HEK293 (cell line): ENCODE results near the gene E2F1.

Source experiments
- CTCF ChIA-PET: fragments of 350-600 bp; formaldehyde crosslinking; extraction: SDS; loops from one replicate; lab custom pipeline; 2021; ENCODE audit warnings: antibody characterized with exemption; lab: Yijun Ruan, JAX
- POLR2A ChIA-PET: fragments of 300-600 bp; formaldehyde crosslinking; extraction: SDS; loops from one replicate; lab custom pipeline; 2020; ENCODE audit warnings: antibody characterized with exemption, inconsistent platforms; lab: Yijun Ruan, JAX
- H3K27ac ChIP-seq: fragments of 200-500 bp; sonication (Bioruptor generic); 2 replicates; pipeline ENCODE4 v1.5.1; 2014; ENCODE audit warnings: low read depth, low read length, control low read depth, inconsistent platforms; ENCODE audit errors: extremely low read depth
- H3K36me3 ChIP-seq, 2 experiments: fragments of 200-500 bp in 1 of 2; sonication (Bioruptor generic) in 1 of 2; 1 replicate in 1 of 2; 2 replicates in 1 of 2; pipeline ENCODE4 v1.5.1; 2014 to 2017; ENCODE audit warnings: inconsistent platforms in 2 of 2, low read length in 2 of 2; ENCODE audit not compliant: control insufficient read depth in 2 of 2, insufficient read depth in 1 of 2
- H3K4me1 ChIP-seq: fragments of 200-500 bp; sonication (Bioruptor generic); 2 replicates; pipeline ENCODE4 v1.5.1; 2014; ENCODE audit warnings: mild to moderate bottlenecking, low read length, inconsistent platforms; ENCODE audit not compliant: control insufficient read depth, insufficient read depth
- H3K4me3 ChIP-seq: 2 replicates; pipeline ENCODE4 v1.5.1; 2011; ENCODE audit warnings: low read depth, mild to moderate bottlenecking, control low read depth, low read length, moderate library complexity
- H3K9me3 ChIP-seq: fragments of 200-500 bp; sonication (Bioruptor generic); 2 replicates; pipeline ENCODE4 v1.5.1; 2014; ENCODE audit warnings: low read depth, low read length, inconsistent platforms; ENCODE audit not compliant: control insufficient read depth, insufficient read depth
- EGR2 ChIP-seq: fragments of 450-650 bp; formaldehyde crosslinking; IDR thresholded peaks from 2 replicates; pipeline ENCODE4 v1.5.1; 2016; ENCODE audit warnings: low read depth, missing biosample characterization, missing genetic modification characterization
- GLI4 ChIP-seq: fragments of 450-650 bp; formaldehyde crosslinking; IDR thresholded peaks from 2 replicates; pipeline ENCODE4 v1.5.1; 2016; ENCODE audit warnings: missing biosample characterization, missing genetic modification characterization
- GLIS1 ChIP-seq: fragments of 450-650 bp; formaldehyde crosslinking; IDR thresholded peaks from 2 replicates; pipeline ENCODE4 v1.5.1; 2016; ENCODE audit warnings: missing biosample characterization, missing genetic modification characterization
- GLIS2 ChIP-seq: fragments of 450-650 bp; formaldehyde crosslinking; IDR thresholded peaks from 2 replicates; pipeline ENCODE4 v1.5.1; 2016; ENCODE audit warnings: missing biosample characterization, missing genetic modification characterization
- INSM2 ChIP-seq: fragments of 450-650 bp; formaldehyde crosslinking; IDR thresholded peaks from 2 replicates; pipeline ENCODE4 v1.5.1; 2016; ENCODE audit warnings: missing biosample characterization, missing genetic modification characterization
- KLF1 ChIP-seq: fragments of 450-650 bp; formaldehyde crosslinking; IDR thresholded peaks from 2 replicates; pipeline ENCODE4 v1.5.1; 2016; ENCODE audit warnings: missing biosample characterization, missing genetic modification characterization
- KLF9 ChIP-seq: fragments of 450-650 bp; formaldehyde crosslinking; IDR thresholded peaks from 2 replicates; pipeline ENCODE4 v1.5.1; 2016; ENCODE audit warnings: missing biosample characterization, missing genetic modification characterization, low read depth
- MYNN ChIP-seq: fragments of 450-650 bp; formaldehyde crosslinking; IDR thresholded peaks from 2 replicates; pipeline ENCODE4 v1.5.1; 2016; ENCODE audit warnings: missing biosample characterization, missing genetic modification characterization, borderline replicate concordance
- SALL2 ChIP-seq: fragments of 450-650 bp; formaldehyde crosslinking; IDR thresholded peaks from 2 replicates; pipeline ENCODE4 v1.5.0; 2017; ENCODE audit warnings: missing biosample characterization, mild to moderate bottlenecking, missing genetic modification characterization, borderline replicate concordance
- ZBTB11 ChIP-seq: fragments of 450-650 bp; formaldehyde crosslinking; conservative IDR thresholded peaks from 2 replicates; pipeline ENCODE4 v1.5.1; 2016; ENCODE audit warnings: low read depth, missing biosample characterization, missing genetic modification characterization
- ZBTB48 ChIP-seq: fragments of 450-650 bp; formaldehyde crosslinking; IDR thresholded peaks from 2 replicates; pipeline ENCODE4 v1.5.1; 2016; ENCODE audit warnings: missing biosample characterization, missing genetic modification characterization
- ZFHX2 ChIP-seq: fragments of 450-650 bp; formaldehyde crosslinking; conservative IDR thresholded peaks from 2 replicates; pipeline ENCODE4 v1.5.1; 2016; ENCODE audit warnings: missing biosample characterization, missing genetic modification characterization
- ZIC2 ChIP-seq: fragments of 450-650 bp; formaldehyde crosslinking; IDR thresholded peaks from 2 replicates; pipeline ENCODE4 v1.5.1; 2016; ENCODE audit warnings: missing biosample characterization, missing genetic modification characterization
- ZNF121 ChIP-seq: fragments of 450-650 bp; formaldehyde crosslinking; IDR thresholded peaks from 2 replicates; pipeline ENCODE4 v1.5.1; 2016; ENCODE audit warnings: missing biosample characterization, missing genetic modification characterization
- ZNF202 ChIP-seq: fragments of 450-650 bp; formaldehyde crosslinking; IDR thresholded peaks from 2 replicates; pipeline ENCODE4 v1.5.1; 2016; ENCODE audit warnings: missing biosample characterization, missing genetic modification characterization, borderline replicate concordance
- ZNF239 ChIP-seq: fragments of 450-650 bp; formaldehyde crosslinking; IDR thresholded peaks from 2 replicates; pipeline ENCODE4 v1.5.1; 2016; ENCODE audit warnings: missing biosample characterization, missing genetic modification characterization
- ZNF341 ChIP-seq: fragments of 450-650 bp; formaldehyde crosslinking; IDR thresholded peaks from 2 replicates; pipeline ENCODE4; 2016; ENCODE audit warnings: low read depth, missing biosample characterization, missing genetic modification characterization
- ZNF423 ChIP-seq: fragments of 450-650 bp; formaldehyde crosslinking; IDR thresholded peaks from 2 replicates; pipeline ENCODE4 v1.5.1; 2016; ENCODE audit warnings: missing biosample characterization, missing genetic modification characterization
- ZNF473 ChIP-seq: fragments of 450-650 bp; formaldehyde crosslinking; IDR thresholded peaks from 2 replicates; pipeline ENCODE4 v1.5.1; 2017; ENCODE audit warnings: missing biosample characterization, missing genetic modification characterization
- ZNF530 ChIP-seq: fragments of 450-650 bp; formaldehyde crosslinking; IDR thresholded peaks from 2 replicates; pipeline ENCODE4 v1.5.1; 2016; ENCODE audit warnings: low read depth, missing biosample characterization, missing genetic modification characterization
- ZNF747 ChIP-seq: fragments of 450-650 bp; formaldehyde crosslinking; IDR thresholded peaks from 2 replicates; pipeline ENCODE4 v1.5.1; 2016; ENCODE audit warnings: missing biosample characterization, missing genetic modification characterization
- ZNF792 ChIP-seq: fragments of 450-650 bp; formaldehyde crosslinking; IDR thresholded peaks from 2 replicates; pipeline ENCODE4 v1.5.1; 2016; ENCODE audit warnings: missing biosample characterization, missing genetic modification characterization
- TF ChIP-seq, protein P1 (sequence below): fragments of 450-650 bp; formaldehyde crosslinking; IDR thresholded peaks from 2 replicates; pipeline ENCODE4 v1.5.1; 2016; ENCODE audit warnings: missing biosample characterization, missing genetic modification characterization
- TF ChIP-seq, protein P2 (sequence below): fragments of 450-650 bp; formaldehyde crosslinking; IDR thresholded peaks from 2 replicates; pipeline ENCODE4 v1.5.1; 2016; ENCODE audit warnings: missing biosample characterization, missing genetic modification characterization

E2F1 gene

GRCh38 chr20:33685328-33686099 lies 671 bp downstream of the E2F1 start (continued):
- peak; percentile 20; the same call in 1 of the 2 replicates for TF ChIP-seq ZIC2
- 0 out of 2 replicates have a peak, but pooled peaks have one; percentile 12 for TF ChIP-seq ZNF121 (tag by site-specific recombination)
- TF ChIP-seq ZBTB11 (tag by site-specific recombination), result 0 out of 2 replicates have a peak, but pooled peaks have one; percentile 38
- no peak; the same call in none of the 2 replicates for TF ChIP-seq GLIS1
- no peak for TF ChIP-seq MYNN (tag by site-specific recombination)
- no peak for TF ChIP-seq ZNF423 (tag by site-specific recombination)

DNA sequence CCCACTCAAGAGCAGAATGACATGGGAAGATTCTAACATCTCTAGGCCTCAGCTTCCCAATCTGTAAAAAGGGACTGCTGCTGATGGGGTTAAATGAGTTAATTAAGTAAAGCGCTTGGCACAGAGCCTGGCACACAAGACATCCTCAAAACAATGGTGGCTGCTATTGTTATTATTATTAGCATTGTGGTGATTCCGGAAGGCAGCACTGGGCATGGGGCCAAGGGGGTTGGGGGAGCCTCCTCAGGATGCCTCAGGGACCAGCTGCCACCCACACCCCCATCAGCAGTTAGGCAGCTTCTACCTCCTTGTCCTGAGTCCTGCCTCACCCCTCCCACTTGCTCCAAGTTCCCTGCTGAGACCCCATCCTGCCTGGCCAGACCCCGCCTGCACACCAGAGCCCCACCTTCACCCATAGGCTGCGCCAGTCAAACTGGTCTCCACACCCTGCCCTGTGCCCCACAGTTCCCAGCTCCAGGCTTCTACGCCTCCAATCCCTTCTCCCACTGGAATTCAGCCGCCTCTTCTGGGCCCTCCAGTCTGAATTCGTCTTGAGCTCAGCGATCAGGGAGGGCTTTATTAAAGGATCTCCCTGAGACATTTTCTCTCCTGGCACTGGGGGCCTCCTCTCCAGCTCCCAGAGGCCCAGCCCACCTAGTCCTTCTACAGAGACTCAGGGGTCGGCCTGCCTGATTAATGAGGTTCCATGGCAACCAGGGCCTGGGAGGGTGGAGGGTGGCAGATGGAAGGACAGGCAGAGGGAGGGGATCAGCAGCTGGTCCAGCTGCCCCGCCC lies 1.5 kb downstream of the E2F1 start:
- H3K9me3 ChIP-seq, result no peaks in the 10 kb centered on the region
- CTCF ChIA-PET, result interaction anchor here (0.6 to 1.3 kb wide), 4 partner anchors 18 to 31 kb away, joined by 3 to 4 read pairs (median 4); partner anchors contain the start of genes ACTL10 and C20orf144
- POLR2A ChIA-PET, result interaction anchor here (0.8 to 3.3 kb wide), 8 partner anchors 9 to 47 kb away, joined by 3 to 10 read pairs (median 5); partner anchors contain the start of genes ACTL10, PXMP4 and ZNF341
- H3K27ac ChIP-seq, result peak overlapping the region; percentile 95; the same call in 1 of the 2 replicates
- peaks cover 0 to 45% of the 10 kb centered on the region in 2 experiments; a peak in 1 of 3 replicates for H3K36me3 ChIP-seq
- peak overlapping the region; percentile 62 for H3K4me3 ChIP-seq
- peaks cover 9% of the 10 kb centered on the region for H3K4me1 ChIP-seq
- TF ChIP-seq, protein P1, sequence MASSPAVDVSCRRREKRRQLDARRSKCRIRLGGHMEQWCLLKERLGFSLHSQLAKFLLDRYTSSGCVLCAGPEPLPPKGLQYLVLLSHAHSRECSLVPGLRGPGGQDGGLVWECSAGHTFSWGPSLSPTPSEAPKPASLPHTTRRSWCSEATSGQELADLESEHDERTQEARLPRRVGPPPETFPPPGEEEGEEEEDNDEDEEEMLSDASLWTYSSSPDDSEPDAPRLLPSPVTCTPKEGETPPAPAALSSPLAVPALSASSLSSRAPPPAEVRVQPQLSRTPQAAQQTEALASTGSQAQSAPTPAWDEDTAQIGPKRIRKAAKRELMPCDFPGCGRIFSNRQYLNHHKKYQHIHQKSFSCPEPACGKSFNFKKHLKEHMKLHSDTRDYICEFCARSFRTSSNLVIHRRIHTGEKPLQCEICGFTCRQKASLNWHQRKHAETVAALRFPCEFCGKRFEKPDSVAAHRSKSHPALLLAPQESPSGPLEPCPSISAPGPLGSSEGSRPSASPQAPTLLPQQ (tag by site-specific recombination), result 0 out of 2 replicates have a peak, but pooled peaks have one; percentile 11
- TF ChIP-seq ZNF202 (tag by site-specific recombination) (no peak), GLIS2 (tag by site-specific recombination) (peak; percentile 11; the same call in 1 of the 2 replicates), GLIS1 (0 out of 2 replicates have a peak, but pooled peaks have one; percentile 42), ZNF341 (tag by site-specific recombination) (peak; percentile 78; the same call in 1 of the 2 replicates), ZNF239 (tag by site-specific recombination) (no peak), KLF9 (peak; percentile 33; the same call in 1 of the 2 replicates), INSM2 (tag by site-specific recombination) (no peak), GLI4 (tag by site-specific recombination) (no peak), ZNF747 (tag by site-specific recombination) (no peak), ZNF792 (tag by site-specific recombination) (no peak), ZNF530 (tag by site-specific recombination) (no peak), ZFHX2 (tag by site-specific recombination) (peak; percentile 90), KLF1 (tag by site-specific recombination) (peak; percentile 61), EGR2 (tag by site-specific recombination) (peak; percentile 89), SALL2 (tag by site-specific recombination) (no peak), ZNF473 (tag by site-specific recombination) (no peak), ZBTB48 (tag by site-specific recombination) (peak; percentile 50)
- TF ChIP-seq, protein P2, sequence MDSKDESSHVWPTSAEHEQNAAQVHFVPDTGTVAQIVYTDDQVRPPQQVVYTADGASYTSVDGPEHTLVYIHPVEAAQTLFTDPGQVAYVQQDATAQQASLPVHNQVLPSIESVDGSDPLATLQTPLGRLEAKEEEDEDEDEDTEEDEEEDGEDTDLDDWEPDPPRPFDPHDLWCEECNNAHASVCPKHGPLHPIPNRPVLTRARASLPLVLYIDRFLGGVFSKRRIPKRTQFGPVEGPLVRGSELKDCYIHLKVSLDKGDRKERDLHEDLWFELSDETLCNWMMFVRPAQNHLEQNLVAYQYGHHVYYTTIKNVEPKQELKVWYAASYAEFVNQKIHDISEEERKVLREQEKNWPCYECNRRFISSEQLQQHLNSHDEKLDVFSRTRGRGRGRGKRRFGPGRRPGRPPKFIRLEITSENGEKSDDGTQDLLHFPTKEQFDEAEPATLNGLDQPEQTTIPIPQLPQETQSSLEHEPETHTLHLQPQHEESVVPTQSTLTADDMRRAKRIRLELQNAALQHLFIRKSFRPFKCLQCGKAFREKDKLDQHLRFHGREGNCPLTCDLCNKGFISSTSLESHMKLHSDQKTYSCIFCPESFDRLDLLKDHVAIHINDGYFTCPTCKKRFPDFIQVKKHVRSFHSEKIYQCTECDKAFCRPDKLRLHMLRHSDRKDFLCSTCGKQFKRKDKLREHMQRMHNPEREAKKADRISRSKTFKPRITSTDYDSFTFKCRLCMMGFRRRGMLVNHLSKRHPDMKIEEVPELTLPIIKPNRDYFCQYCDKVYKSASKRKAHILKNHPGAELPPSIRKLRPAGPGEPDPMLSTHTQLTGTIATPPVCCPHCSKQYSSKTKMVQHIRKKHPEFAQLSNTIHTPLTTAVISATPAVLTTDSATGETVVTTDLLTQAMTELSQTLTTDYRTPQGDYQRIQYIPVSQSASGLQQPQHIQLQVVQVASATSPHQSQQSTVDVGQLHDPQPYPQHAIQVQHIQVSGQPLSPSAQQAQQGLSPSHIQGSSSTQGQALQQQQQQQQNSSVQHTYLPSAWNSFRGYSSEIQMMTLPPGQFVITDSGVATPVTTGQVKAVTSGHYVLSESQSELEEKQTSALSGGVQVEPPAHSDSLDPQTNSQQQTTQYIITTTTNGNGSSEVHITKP (tag by site-specific recombination), result peak; percentile 40
